A673 (cell line): ENCODE measurements around the gene CBLL1. TPM values are rescaled to one million over a fixed set of nuclear protein-coding genes. Genes with fewer than 3 reads are reported as not detected.

Source experiments
- BruUV-seq: library from RNA; stranded (reverse); fragments of 400-500 nt; replicated peaks from 2 replicates; lab custom pipeline; 2021; lab: Mats Ljungman, UMichigan
- CTCF ChIA-PET: fragments of 300-600 bp; sonication (Branson Sonifier 250); formaldehyde crosslinking; loops from one replicate; lab custom pipeline; 2022; ENCODE audit warnings: antibody characterized with exemption; lab: Charles Lee
- POLR2A ChIA-PET: fragments of 300-600 bp; sonication (Branson Sonifier 250); formaldehyde crosslinking; loops from one replicate; lab custom pipeline; 2022; ENCODE audit warnings: antibody characterized with exemption; ENCODE audit not compliant: low non-redundant PET; lab: Charles Lee
- DNase-seq: peaks from one replicate; pipeline ENCODE4 v3.0.0-alpha.2; 2015; ENCODE audit warnings: low spot score
- H3K27ac ChIP-seq: fragments of 200-600 bp; sonication (generic); 2 replicates; pipeline ENCODE4 v1.5.1; 2016; ENCODE audit warnings: mixed run types, low read depth, mild to moderate bottlenecking, mixed read lengths, antibody characterized with exemption, low read length; ENCODE audit not compliant: poor library complexity, severe bottlenecking
- H3K27me3 ChIP-seq: fragments of 200-600 bp; sonication (generic); replicated peaks from 2 replicates; pipeline ENCODE4 v1.6.1; 2017; ENCODE audit warnings: mixed run types, low read depth, mild to moderate bottlenecking, mixed read lengths, antibody characterized with exemption, low read length; ENCODE audit not compliant: insufficient read depth, poor library complexity
- H3K36me3 ChIP-seq: fragments of 200-600 bp; sonication (generic); 2 replicates; pipeline ENCODE4 v1.6.1; 2016; ENCODE audit warnings: mixed run types, mild to moderate bottlenecking, mixed read lengths, antibody characterized with exemption, low read length; ENCODE audit not compliant: insufficient read depth, poor library complexity, severe bottlenecking
- H3K4me1 ChIP-seq: fragments of 200-600 bp; sonication (generic); 2 replicates; pipeline ENCODE4 v1.6.1; 2017; ENCODE audit warnings: mixed run types, mild to moderate bottlenecking, mixed read lengths, antibody characterized with exemption, low read length; ENCODE audit not compliant: insufficient read depth, poor library complexity, severe bottlenecking
- H3K4me3 ChIP-seq: fragments of 200-600 bp; sonication (generic); 2 replicates; pipeline ENCODE4 v1.5.1; 2016; ENCODE audit warnings: low read depth, mixed run types, mild to moderate bottlenecking, mixed read lengths, low read length; ENCODE audit not compliant: poor library complexity, severe bottlenecking
- H3K9me3 ChIP-seq: fragments of 200-600 bp; sonication (generic); 2 replicates; pipeline ENCODE4 v1.6.1; 2016; ENCODE audit warnings: mixed run types, low read depth, mild to moderate bottlenecking, mixed read lengths, antibody characterized with exemption, low read length; ENCODE audit not compliant: poor library complexity, severe bottlenecking
- CTCF ChIP-seq: fragments of 300-800, 200-600 bp; sonication (generic); conservative IDR thresholded peaks from 2 replicates; pipeline ENCODE4 v1.5.1; 2017; ENCODE audit warnings: low read depth, mild to moderate bottlenecking, antibody characterized with exemption, low read length, moderate library complexity, mixed read lengths
- EZH2 ChIP-seq: fragments of 200-600 bp; sonication (generic); IDR thresholded peaks from 2 replicates; pipeline ENCODE4 v1.6.1; 2017; ENCODE audit warnings: borderline replicate concordance, low read depth, mild to moderate bottlenecking, mixed read lengths, antibody characterized with exemption, low read length; ENCODE audit not compliant: poor library complexity, severe bottlenecking
- intact Hi-C: fragments of 100-400 bp; cut with micrococcal nuclease; formaldehyde crosslinking; loops from one replicate; pipeline ENCODE4 v1.10.0; 2022; ENCODE audit not compliant: unreplicated experiment
- total RNA-seq: library from RNA; stranded (reverse); gene quantifications from 2 replicates; pipeline ENCODE4 v1.2.3, GENCODE V29; 2021

CBLL1 gene
- total RNA-seq, 1 experiment from 2014 or later = 37.9 TPM

- no peaks in the 10 kb centered on the region for H3K9me3 ChIP-seq
- BruUV-seq = no TSS peak
- no peak for TF ChIP-seq CTCF
- TF ChIP-seq EZH2 = no peak
- peaks cover 65% of the 10 kb centered on the region for H3K36me3 ChIP-seq
- intact Hi-C loops = no loop called here
- no peaks in the 10 kb centered on the region for H3K27me3 ChIP-seq
- DNase-seq = no peak
- H3K27ac ChIP-seq = no peak overlapping the region
- ChIA-PET POLR2A (interaction anchor here (0.7 kb wide), 1 partner anchor 1154 kb away, joined by 3 read pairs; no protein-coding TSS in a partner anchor), CTCF (no interaction called here)
- H3K4me1 ChIP-seq = no peaks in the 10 kb centered on the region
- no peak overlapping the region for H3K4me3 ChIP-seq
Measured at GRCh38 chr7:107758667-107759066, 14.7 kb downstream of the CBLL1 start.

- intact Hi-C loops = no loop called here
- Histone ChIP-seq H3K9me3 (no peaks in the 10 kb centered on the region), H3K4me3 (no peak overlapping the region), H3K36me3 (no peaks in the 10 kb centered on the region), H3K27ac (no peak overlapping the region), H3K27me3 (no peaks in the 10 kb centered on the region), H3K4me1 (no peaks in the 10 kb centered on the region)
- no TSS peak for BruUV-seq
- DNase-seq = no peak
- POLR2A ChIA-PET = no interaction called here
- CTCF ChIA-PET = no interaction called here
- TF ChIP-seq EZH2 = no peak
- TF ChIP-seq CTCF = no peak
Measured at GRCh38 chr7:107767391-107767790, 23.4 kb downstream of the CBLL1 start.

GRCh38 chr7:107768263-107768662 is 24.3 kb downstream of the CBLL1 start:
- TF ChIP-seq CTCF (no peak), EZH2 (no peak)
- H3K27me3 ChIP-seq = no peaks in the 10 kb centered on the region
- DNase-seq = no peak
- no peak overlapping the region for H3K4me3 ChIP-seq
- POLR2A ChIA-PET = no interaction called here
- intact Hi-C loops = no loop called here
- H3K9me3 ChIP-seq = no peaks in the 10 kb centered on the region
- no peaks in the 10 kb centered on the region for H3K36me3 ChIP-seq
- no TSS peak for BruUV-seq
- no peak overlapping the region for H3K27ac ChIP-seq
- no peaks in the 10 kb centered on the region for H3K4me1 ChIP-seq
- CTCF ChIA-PET = no interaction called here
